Measurements from ENCODE around the gene SOCS1. TPM values are rescaled to one million over a fixed set of nuclear protein-coding genes. Genes with fewer than 3 reads are reported as not detected.

Gene SOCS1
- total and polyA plus RNA-seq, 9 of the 15 experiments (the other 6 are each of a cell fraction or from before 2014, with no cell fraction given) = 0.04 to 7.5 (median 2.3) TPM

DNA sequence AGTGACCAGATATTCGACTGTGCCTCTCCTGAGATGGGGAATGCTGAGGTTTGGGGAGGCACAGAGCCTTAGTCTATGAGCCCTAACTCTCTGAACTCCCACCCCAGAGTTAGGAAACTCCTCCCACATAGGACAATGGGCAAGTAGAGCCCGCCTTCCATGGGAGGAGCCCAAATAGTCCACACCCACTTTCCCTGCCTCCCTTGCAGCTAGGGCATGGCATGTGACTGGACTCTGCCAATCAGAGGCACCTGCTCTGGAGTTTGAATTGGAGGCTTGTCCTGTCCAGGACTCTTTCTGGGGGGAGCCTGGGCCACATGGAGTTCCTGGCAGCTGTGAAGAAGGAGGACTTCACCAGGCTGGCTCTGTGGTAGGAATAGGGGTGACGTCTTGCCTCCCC is 48.4 kb downstream of the SOCS1 start:
- WGBS (ENCODE audit: insufficient coverage, low coverage, missing lambda C conversion rate) = 83% methylated on average over 3 of the region's 3 CpGs
- H3K79me2 ChIP-seq (ENCODE audit: control insufficient read depth, insufficient read depth, low read length) = no peaks in the 10 kb centered on the region
- H4K20me1 ChIP-seq (replicated peaks; ENCODE audit: control insufficient read depth, insufficient read depth, low read length) = no peaks in the 10 kb centered on the region
- H2AFZ ChIP-seq (ENCODE audit: low read depth, low read length) = no peak overlapping the region
- BruUV-seq (replicated peaks) = no TSS peak
- H3K4me1 ChIP-seq (replicated peaks in 1 of 2; ENCODE audit: control insufficient read depth in 2 of 2, insufficient read depth in 2 of 2, low read length in 2 of 2) = peaks cover 15 to 37% of the 10 kb centered on the region in 2 experiments
- ATAC-seq (peak; percentile 49), FAIRE-seq (no peak), DNase-seq (ENCODE audit: extremely low read depth in 1 of 4, low spot score in 3 of 4) (peak in 2 of 4 experiments; percentile 40 to 52)
- H3K9ac ChIP-seq (ENCODE audit: insufficient read depth in 1 of 2, low read depth in 2 of 2, low read length in 2 of 2) = no peak overlapping the region
- in situ Hi-C loops (cut with MboI) (no loop called here), intact Hi-C loops (cut with micrococcal nuclease) (loop anchor here (10.0 kb wide), 1 partner anchor 47 kb away; the partner anchor contains the start of gene SOCS1)
- ChIA-PET POLR2A (no interaction called here), CTCF (ENCODE audit: low intra/inter-chr PET ratio) (no interaction called here)
- no peak overlapping the region for H3K4me2 ChIP-seq (ENCODE audit: insufficient read depth, low read length)
- no peaks in the 10 kb centered on the region for H3K9me1 ChIP-seq (ENCODE audit: control insufficient read depth, insufficient read depth, low read length)
- H3K36me3 ChIP-seq (ENCODE audit: control insufficient read depth, insufficient read depth, low read length) = no peaks in the 10 kb centered on the region
- H3K27ac ChIP-seq (ENCODE audit: extremely low read depth, low read depth, low read length) = no peak overlapping the region
- peaks cover 13% of the 10 kb centered on the region for H3K9me3 ChIP-seq (replicated peaks; ENCODE audit: control insufficient read depth, insufficient read depth, low read depth, low read length)
- no peak overlapping the region for H3K4me3 ChIP-seq
- no peaks in the 10 kb centered on the region for H3K27me3 ChIP-seq (ENCODE audit: control insufficient read depth in 2 of 2, insufficient read depth in 2 of 2, low read length in 2 of 2)
- TF ChIP-seq, protein P1, sequence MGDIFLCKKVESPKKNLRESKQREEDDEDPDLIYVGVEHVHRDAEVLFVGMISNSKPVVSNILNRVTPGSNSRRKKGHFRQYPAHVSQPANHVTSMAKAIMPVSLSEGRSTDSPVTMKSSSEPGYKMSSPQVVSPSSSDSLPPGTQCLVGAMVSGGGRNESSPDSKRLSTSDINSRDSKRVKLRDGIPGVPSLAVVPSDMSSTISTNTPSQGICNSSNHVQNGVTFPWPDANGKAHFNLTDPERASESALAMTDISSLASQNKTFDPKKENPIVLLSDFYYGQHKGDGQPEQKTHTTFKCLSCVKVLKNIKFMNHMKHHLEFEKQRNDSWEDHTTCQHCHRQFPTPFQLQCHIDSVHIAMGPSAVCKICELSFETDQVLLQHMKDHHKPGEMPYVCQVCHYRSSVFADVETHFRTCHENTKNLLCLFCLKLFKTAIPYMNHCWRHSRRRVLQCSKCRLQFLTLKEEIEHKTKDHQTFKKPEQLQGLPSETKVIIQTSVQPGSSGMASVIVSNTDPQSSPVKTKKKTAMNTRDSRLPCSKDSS (IDR thresholded peaks at IDR 0.05; ENCODE audit: low read depth, partially characterized antibody) = peak; percentile 89
- TF ChIP-seq CBX1 (IDR thresholded peaks at IDR 0.05; ENCODE audit: low read depth) (peak; percentile 94), CC2D1A (IDR thresholded peaks at IDR 0.05) (0 out of 2 replicates have a peak, but pooled peaks have one; percentile 30), CBX3 (IDR thresholded peaks at IDR 0.05; ENCODE audit: borderline replicate concordance in 1 of 2, low read length in 2 of 2) (peak in 1 of 2 experiments; percentile 99; a peak in 2 of 3 replicates), SP1 (CRISPR knock-in tag; IDR thresholded peaks at IDR 0.05) (peak; percentile 93), TEAD1 (CRISPR knock-in tag; IDR thresholded peaks at IDR 0.05) (peak in 1 of 2 experiments; percentile 58; a peak in 1 of 4 replicates), PPARD (CRISPR knock-in tag; IDR thresholded peaks at IDR 0.05) (no peak), ZNF146 (CRISPR knock-in tag; IDR thresholded peaks at IDR 0.05; ENCODE audit: unreplicated experiment) (no peak), MXI1 (IDR thresholded peaks at IDR 0.05; ENCODE audit: low read depth, low read length) (no peak), ATF7 (IDR thresholded peaks at IDR 0.05) (no peak), TRIM24 (IDR thresholded peaks at IDR 0.05) (peak; percentile 63 to 80), BHLHE40 (IDR thresholded peaks at IDR 0.05; ENCODE audit: low read length) (peak; percentile 25; the same call in 1 of the 2 replicates), NFYB (IDR thresholded peaks at IDR 0.05; ENCODE audit: extremely low read depth, insufficient read length) (peak; percentile 84)
- TF ChIP-seq, protein P2, sequence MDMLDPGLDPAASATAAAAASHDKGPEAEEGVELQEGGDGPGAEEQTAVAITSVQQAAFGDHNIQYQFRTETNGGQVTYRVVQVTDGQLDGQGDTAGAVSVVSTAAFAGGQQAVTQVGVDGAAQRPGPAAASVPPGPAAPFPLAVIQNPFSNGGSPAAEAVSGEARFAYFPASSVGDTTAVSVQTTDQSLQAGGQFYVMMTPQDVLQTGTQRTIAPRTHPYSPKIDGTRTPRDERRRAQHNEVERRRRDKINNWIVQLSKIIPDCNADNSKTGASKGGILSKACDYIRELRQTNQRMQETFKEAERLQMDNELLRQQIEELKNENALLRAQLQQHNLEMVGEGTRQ (CRISPR knock-in tag; IDR thresholded peaks at IDR 0.05) = peak; percentile 86
- TF ChIP-seq, protein P3, sequence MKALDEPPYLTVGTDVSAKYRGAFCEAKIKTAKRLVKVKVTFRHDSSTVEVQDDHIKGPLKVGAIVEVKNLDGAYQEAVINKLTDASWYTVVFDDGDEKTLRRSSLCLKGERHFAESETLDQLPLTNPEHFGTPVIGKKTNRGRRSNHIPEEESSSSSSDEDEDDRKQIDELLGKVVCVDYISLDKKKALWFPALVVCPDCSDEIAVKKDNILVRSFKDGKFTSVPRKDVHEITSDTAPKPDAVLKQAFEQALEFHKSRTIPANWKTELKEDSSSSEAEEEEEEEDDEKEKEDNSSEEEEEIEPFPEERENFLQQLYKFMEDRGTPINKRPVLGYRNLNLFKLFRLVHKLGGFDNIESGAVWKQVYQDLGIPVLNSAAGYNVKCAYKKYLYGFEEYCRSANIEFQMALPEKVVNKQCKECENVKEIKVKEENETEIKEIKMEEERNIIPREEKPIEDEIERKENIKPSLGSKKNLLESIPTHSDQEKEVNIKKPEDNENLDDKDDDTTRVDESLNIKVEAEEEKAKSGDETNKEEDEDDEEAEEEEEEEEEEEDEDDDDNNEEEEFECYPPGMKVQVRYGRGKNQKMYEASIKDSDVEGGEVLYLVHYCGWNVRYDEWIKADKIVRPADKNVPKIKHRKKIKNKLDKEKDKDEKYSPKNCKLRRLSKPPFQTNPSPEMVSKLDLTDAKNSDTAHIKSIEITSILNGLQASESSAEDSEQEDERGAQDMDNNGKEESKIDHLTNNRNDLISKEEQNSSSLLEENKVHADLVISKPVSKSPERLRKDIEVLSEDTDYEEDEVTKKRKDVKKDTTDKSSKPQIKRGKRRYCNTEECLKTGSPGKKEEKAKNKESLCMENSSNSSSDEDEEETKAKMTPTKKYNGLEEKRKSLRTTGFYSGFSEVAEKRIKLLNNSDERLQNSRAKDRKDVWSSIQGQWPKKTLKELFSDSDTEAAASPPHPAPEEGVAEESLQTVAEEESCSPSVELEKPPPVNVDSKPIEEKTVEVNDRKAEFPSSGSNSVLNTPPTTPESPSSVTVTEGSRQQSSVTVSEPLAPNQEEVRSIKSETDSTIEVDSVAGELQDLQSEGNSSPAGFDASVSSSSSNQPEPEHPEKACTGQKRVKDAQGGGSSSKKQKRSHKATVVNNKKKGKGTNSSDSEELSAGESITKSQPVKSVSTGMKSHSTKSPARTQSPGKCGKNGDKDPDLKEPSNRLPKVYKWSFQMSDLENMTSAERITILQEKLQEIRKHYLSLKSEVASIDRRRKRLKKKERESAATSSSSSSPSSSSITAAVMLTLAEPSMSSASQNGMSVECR (CRISPR knock-in tag; IDR thresholded peaks at IDR 0.05) = 0 out of 2 replicates have a peak, but pooled peaks have one; percentile 27
- TF ChIP-seq, protein P4, sequence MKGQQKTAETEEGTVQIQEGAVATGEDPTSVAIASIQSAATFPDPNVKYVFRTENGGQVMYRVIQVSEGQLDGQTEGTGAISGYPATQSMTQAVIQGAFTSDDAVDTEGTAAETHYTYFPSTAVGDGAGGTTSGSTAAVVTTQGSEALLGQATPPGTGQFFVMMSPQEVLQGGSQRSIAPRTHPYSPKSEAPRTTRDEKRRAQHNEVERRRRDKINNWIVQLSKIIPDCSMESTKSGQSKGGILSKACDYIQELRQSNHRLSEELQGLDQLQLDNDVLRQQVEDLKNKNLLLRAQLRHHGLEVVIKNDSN (CRISPR knock-in tag; IDR thresholded peaks at IDR 0.05) = peak; percentile 98

Measured in K562 (cell line).